PC-3 (cell line): Measurements from ENCODE around the gene TXNDC15.

Experiments
- CTCF ChIP-seq: fragments of 300-600 bp; sonication (generic); conservative IDR thresholded peaks from 2 replicates; pipeline ENCODE4 v1.5.1; 2017; ENCODE audit warnings: antibody characterized with exemption, low read depth, mild to moderate bottlenecking, low read length
- EZH2 ChIP-seq: fragments of 300-600 bp; sonication (generic); IDR thresholded peaks from one replicate; pipeline ENCODE4 v1.6.1; 2017; ENCODE audit warnings: antibody characterized with exemption, mild to moderate bottlenecking, low read length; ENCODE audit not compliant: unreplicated experiment

- TF ChIP-seq EZH2 (no peak), CTCF (no peak)
These were observed 27.6 kb upstream of the TXNDC15 start for GRCh38 chr5:134846641-134846960.
